Caco-2 (cell line): ENCODE results near the gene UBE2E1. TPM values are rescaled to one million over a fixed set of nuclear protein-coding genes. Genes with fewer than 3 reads are reported as not detected.

ENCODE experiments used
- BruUV-seq: library from RNA; stranded (reverse); fragments of 400-500 nt; replicated peaks from 2 replicates; lab custom pipeline; 2021; lab: Mats Ljungman, UMichigan
- CTCF ChIA-PET: fragments of 300-600 bp; sonication (Branson Sonifier 250); formaldehyde crosslinking; loops from one replicate; lab custom pipeline; 2022; ENCODE audit warnings: antibody characterized with exemption; lab: Charles Lee
- POLR2A ChIA-PET: fragments of 300-600 bp; sonication (Branson Sonifier 250); formaldehyde crosslinking; loops from one replicate; lab custom pipeline; 2022; ENCODE audit warnings: antibody characterized with exemption; lab: Charles Lee
- DNase-seq, 2 experiments: peaks; one replicate each; pipeline versions ENCODE4 v3.0.0 to v3.0.0-alpha.2; 2020 to 2022
- H3K27me3 ChIP-seq: replicated peaks from 2 replicates; pipeline ENCODE4 v1.6.0; 2011; ENCODE audit warnings: low read length; ENCODE audit not compliant: control insufficient read depth, insufficient read depth
- H3K36me3 ChIP-seq: 2 replicates; pipeline ENCODE4 v1.5.1; 2011; ENCODE audit warnings: low read length; ENCODE audit not compliant: control insufficient read depth, insufficient read depth
- H3K4me1 ChIP-seq: fragments of 250-450 bp; sonication (Bioruptor Pico); 2 replicates; pipeline ENCODE4 v1.5.1; 2020; ENCODE audit warnings: mild to moderate bottlenecking
- H3K4me3 ChIP-seq: 2 replicates; pipeline ENCODE4 v1.5.1; 2011; ENCODE audit warnings: low read depth, mild to moderate bottlenecking, control low read depth, low read length
- H3K9me3 ChIP-seq: fragments of 250-450 bp; sonication (Bioruptor Pico); 2 replicates; pipeline ENCODE4 v1.5.1; 2020; ENCODE audit warnings: mild to moderate bottlenecking, moderate library complexity
- H3K27ac Mint-ChIP-seq: one replicate; pipeline ENCODE4 v1.8.0; 2022; ENCODE audit warnings: mixed read lengths; ENCODE audit not compliant: unreplicated experiment
- H3K27me3 Mint-ChIP-seq: one replicate; pipeline ENCODE4 v1.8.0; 2022; ENCODE audit warnings: mixed read lengths; ENCODE audit not compliant: insufficient read depth, unreplicated experiment
- H3K36me3 Mint-ChIP-seq: one replicate; pipeline ENCODE4 v1.8.0; 2022; ENCODE audit warnings: mild to moderate bottlenecking, mixed read lengths; ENCODE audit not compliant: insufficient read depth, unreplicated experiment
- H3K4me1 Mint-ChIP-seq: one replicate; pipeline ENCODE4 v1.8.0; 2022; ENCODE audit warnings: low read depth, mixed read lengths; ENCODE audit not compliant: unreplicated experiment
- H3K4me3 Mint-ChIP-seq: one replicate; pipeline ENCODE4 v1.8.0; 2022; ENCODE audit warnings: mild to moderate bottlenecking, moderate library complexity, mixed read lengths; ENCODE audit not compliant: unreplicated experiment
- H3K9me3 Mint-ChIP-seq: one replicate; pipeline ENCODE4 v1.8.0; 2022; ENCODE audit warnings: mixed read lengths; ENCODE audit not compliant: unreplicated experiment
- intact Hi-C: fragments of 100-400 bp; cut with micrococcal nuclease; formaldehyde crosslinking; loops from one replicate; pipeline ENCODE4 v1.10.0; 2022; ENCODE audit not compliant: unreplicated experiment
- total RNA-seq: library from RNA; stranded (reverse); gene quantifications from 2 replicates; pipeline ENCODE4 v1.2.3, GENCODE V29; 2022
- TF ChIP-seq, protein P1 (sequence below), 2 experiments: fragments of 200-600 bp in 1 of 2; IDR thresholded peaks; 1 replicate in 1 of 2; 2 replicates in 1 of 2; pipeline versions ENCODE4 v1.5.1 to v1.8.0; 2011 to 2022; ENCODE audit warnings: antibody characterized with exemption in 1 of 2, control low read depth in 1 of 2, inconsistent platforms in 1 of 2, low read depth in 1 of 2, low read length in 1 of 2, mild to moderate bottlenecking in 1 of 2, moderate library complexity in 1 of 2; ENCODE audit not compliant: insufficient read depth in 1 of 2, severe bottlenecking in 1 of 2, unreplicated experiment in 1 of 2

Gene UBE2E1
- total RNA-seq, 1 experiment from 2014 or later: 104 TPM

DNA sequence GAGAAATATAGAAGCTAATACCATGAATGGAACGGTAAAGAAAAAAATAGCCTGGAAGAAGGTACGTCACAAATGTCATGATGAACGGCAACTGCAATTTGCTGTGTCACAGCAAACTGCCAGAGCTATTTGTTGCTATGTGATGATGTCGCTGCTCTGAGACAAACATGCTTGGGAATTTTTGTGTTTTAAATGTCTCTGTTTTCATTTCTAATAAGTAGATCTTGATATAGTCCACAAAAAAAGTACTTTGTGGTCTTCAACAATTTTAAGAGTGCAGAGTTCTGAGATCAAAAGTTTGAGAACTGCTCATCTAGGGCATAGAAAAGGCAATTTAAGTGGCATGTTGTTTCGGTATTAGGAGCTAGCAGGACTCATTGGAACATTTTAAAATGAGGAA is 135.0 kb downstream of the UBE2E1 start:
- TF ChIP-seq, protein P1, sequence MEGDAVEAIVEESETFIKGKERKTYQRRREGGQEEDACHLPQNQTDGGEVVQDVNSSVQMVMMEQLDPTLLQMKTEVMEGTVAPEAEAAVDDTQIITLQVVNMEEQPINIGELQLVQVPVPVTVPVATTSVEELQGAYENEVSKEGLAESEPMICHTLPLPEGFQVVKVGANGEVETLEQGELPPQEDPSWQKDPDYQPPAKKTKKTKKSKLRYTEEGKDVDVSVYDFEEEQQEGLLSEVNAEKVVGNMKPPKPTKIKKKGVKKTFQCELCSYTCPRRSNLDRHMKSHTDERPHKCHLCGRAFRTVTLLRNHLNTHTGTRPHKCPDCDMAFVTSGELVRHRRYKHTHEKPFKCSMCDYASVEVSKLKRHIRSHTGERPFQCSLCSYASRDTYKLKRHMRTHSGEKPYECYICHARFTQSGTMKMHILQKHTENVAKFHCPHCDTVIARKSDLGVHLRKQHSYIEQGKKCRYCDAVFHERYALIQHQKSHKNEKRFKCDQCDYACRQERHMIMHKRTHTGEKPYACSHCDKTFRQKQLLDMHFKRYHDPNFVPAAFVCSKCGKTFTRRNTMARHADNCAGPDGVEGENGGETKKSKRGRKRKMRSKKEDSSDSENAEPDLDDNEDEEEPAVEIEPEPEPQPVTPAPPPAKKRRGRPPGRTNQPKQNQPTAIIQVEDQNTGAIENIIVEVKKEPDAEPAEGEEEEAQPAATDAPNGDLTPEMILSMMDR (IDR thresholded peaks at IDR 0.05; ENCODE audit: insufficient read depth in 1 of 2, low read depth in 1 of 2, low read length in 1 of 2, severe bottlenecking in 1 of 2, unreplicated experiment in 1 of 2): no peak
- Mint-ChIP-seq H3K36me3 (peaks cover 9% of the 10 kb centered on the region), H3K27me3 (no peaks in the 10 kb centered on the region), H3K4me3 (no peak overlapping the region), H3K4me1 (peaks cover 13% of the 10 kb centered on the region), H3K9me3 (peaks cover 9% of the 10 kb centered on the region), H3K27ac (no peak overlapping the region)
- intact Hi-C loops: loop anchor here (10.0 kb wide), 1 partner anchor 514 kb away; no protein-coding TSS in a partner anchor
- DNase-seq: no peak
- peaks cover 4% of the 10 kb centered on the region; the same call in 1 of the 2 replicates for H3K4me1 ChIP-seq
- H3K4me3 ChIP-seq: no peak overlapping the region
- no TSS peak for BruUV-seq
- no peaks in the 10 kb centered on the region for H3K9me3 ChIP-seq
- POLR2A ChIA-PET: no interaction called here
- no peaks in the 10 kb centered on the region for H3K27me3 ChIP-seq
- H3K36me3 ChIP-seq: no peaks in the 10 kb centered on the region
- CTCF ChIA-PET: no interaction called here

Other genes with a start within 250 kb of the UBE2E1 start
- 6.6 and 6.8 TPM in 2 replicates for gene NKIRAS1, start 111.0 kb downstream of the UBE2E1 start, total RNA-seq
- gene RPL15, start 111.2 kb downstream of the UBE2E1 start, total RNA-seq: 1,611 and 1,698 TPM in 2 replicates
- gene NR1D2, start 139.3 kb downstream of the UBE2E1 start, total RNA-seq: 22.8 and 23.9 TPM in 2 replicates